Esophagus squamous epithelium (tissue), 5 donors: ENCODE data around the gene PKN2. TPM values are rescaled to one million over a fixed set of nuclear protein-coding genes. Genes with fewer than 3 reads are reported as not detected.

Source experiments
- DNase-seq: peaks from one replicate; lab custom pipeline; 2025; lab: John Stamatoyannopoulos, UW
- H3K27ac ChIP-seq, 4 donors: fragments of 200-600 bp; sonication (generic); one replicate each; pipeline ENCODE4 v1.5.1; 2016 to 2019; ENCODE audit warnings: mild to moderate bottlenecking in 1 of 4
- H3K27me3 ChIP-seq, 4 donors: fragments of 200-600 bp; sonication (generic); 1 replicate in 3 of 4; 2 replicates in 1 of 4; pipeline versions ENCODE4 v1.5.1 to v1.6.0; 2017 to 2021; ENCODE audit warnings: antibody characterized with exemption in 1 of 4
- H3K36me3 ChIP-seq, 3 donors: fragments of 200-600 bp; sonication (generic); one replicate each; pipeline ENCODE4 v1.5.1; 2016 to 2019
- H3K4me1 ChIP-seq, 3 donors: fragments of 200-600 bp; sonication (generic); one replicate each; pipeline ENCODE4 v1.5.1; 2017 to 2019
- H3K4me3 ChIP-seq, 4 donors: fragments of 200-600 bp; sonication (generic); 1 replicate in 3 of 4; 2 replicates in 1 of 4; pipeline ENCODE4 v1.5.1; 2016 to 2019; ENCODE audit warnings: mild to moderate bottlenecking in 2 of 4, moderate library complexity in 1 of 4
- H3K9me3 ChIP-seq, 3 donors: fragments of 200-600 bp; sonication (generic); one replicate each; pipeline ENCODE4 v1.5.1; 2016 to 2019
- POLR2A ChIP-seq, 4 donors: fragments of 450-650 bp; IDR thresholded peaks; one replicate each; pipeline ENCODE4 v1.6.1; 2017; ENCODE audit warnings: antibody characterized with exemption in 4 of 4, mild to moderate bottlenecking in 4 of 4, moderate library complexity in 3 of 4
- WGBS, 2 donors: methylation state at CpG; one replicate each; pipeline ENCODE4 v1.1.5; 2018; 5-methylcytosine and 5-hydroxymethylcytosine counted together
- intact Hi-C: fragments of 100-400 bp; cut with DNase I; formaldehyde crosslinking; loops from one replicate; pipeline ENCODE4 v1.15.0; 2022
- total RNA-seq, 4 donors: library from RNA; depleted of rRNA; stranded (reverse); fragments of >200 nt; gene quantifications; one replicate each; pipeline ENCODE4 v1.1.0, GENCODE V29; 2016
- TF ChIP-seq, protein P1 (sequence below), 6 experiments: fragments of 450-650 bp in 4 of 6; fragments of 200-600 bp in 2 of 6; sonication (generic) in 2 of 6; IDR thresholded peaks; one replicate each; pipeline ENCODE4 v1.5.1; 2016 to 2019; ENCODE audit warnings: antibody characterized with exemption in 6 of 6, mild to moderate bottlenecking in 4 of 6, moderate library complexity in 4 of 6
- donor health status: DM: yes; HTN: yes; CAD: no.

PKN2 gene
- total RNA-seq, 4 donors from 2014 or later = 26.1 to 54.0 (median 34.8) TPM

DNA sequence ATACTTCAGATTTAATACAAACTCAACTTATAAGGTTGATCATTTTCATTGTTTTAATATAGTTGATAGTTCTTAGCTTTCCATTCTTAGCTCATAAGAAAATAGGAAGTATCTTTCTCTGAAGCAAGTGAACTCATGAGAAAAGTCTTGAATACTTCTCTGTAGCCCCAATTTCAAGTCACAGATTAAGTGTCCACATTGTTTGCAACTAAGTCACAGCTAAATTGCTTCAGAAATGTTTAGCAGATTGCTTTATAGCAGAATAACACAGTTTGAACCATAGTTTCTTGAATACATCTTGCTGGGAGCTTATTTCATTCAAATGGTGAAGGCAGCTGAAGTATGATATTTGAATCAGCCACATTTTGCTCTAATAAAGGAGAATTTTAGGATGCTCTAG lies 10.6 kb upstream of the PKN2 start:
- H3K27ac ChIP-seq = no peak overlapping the region

DNA sequence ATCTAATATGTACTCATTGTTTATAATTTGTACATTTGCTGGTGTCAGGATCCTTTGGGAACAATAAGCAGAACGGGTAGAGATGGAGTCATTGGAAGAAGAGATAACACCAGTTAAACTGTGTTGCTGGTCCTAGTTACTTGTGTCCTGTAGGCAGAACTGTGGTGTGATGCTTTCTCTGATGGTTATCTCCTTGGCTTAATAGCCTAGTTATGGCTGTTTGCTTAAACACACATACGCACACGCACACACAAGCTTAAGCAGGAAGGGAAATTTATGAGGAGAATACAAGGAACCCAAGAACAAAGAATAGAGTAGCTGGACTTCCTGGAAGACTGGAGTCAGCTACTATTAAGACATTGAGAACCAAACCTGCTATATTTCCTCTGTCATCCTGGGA lies 5.7 kb upstream of the PKN2 start:
- intact Hi-C loops = no loop called here
- Histone ChIP-seq H3K4me1 (peaks cover 0 to 11% (median 6%) of the 10 kb centered on the region in 3 donors), H3K9me3 (no peaks in the 10 kb centered on the region), H3K4me3 (no peak overlapping the region), H3K27ac (no peak overlapping the region), H3K27me3 (no peaks in the 10 kb centered on the region), H3K36me3 (no peaks in the 10 kb centered on the region)
- 67 to 72% methylated on average over 3 of the region's 3 CpGs for WGBS, 2 donors
- DNase-seq = no peak
- TF ChIP-seq, protein P1, sequence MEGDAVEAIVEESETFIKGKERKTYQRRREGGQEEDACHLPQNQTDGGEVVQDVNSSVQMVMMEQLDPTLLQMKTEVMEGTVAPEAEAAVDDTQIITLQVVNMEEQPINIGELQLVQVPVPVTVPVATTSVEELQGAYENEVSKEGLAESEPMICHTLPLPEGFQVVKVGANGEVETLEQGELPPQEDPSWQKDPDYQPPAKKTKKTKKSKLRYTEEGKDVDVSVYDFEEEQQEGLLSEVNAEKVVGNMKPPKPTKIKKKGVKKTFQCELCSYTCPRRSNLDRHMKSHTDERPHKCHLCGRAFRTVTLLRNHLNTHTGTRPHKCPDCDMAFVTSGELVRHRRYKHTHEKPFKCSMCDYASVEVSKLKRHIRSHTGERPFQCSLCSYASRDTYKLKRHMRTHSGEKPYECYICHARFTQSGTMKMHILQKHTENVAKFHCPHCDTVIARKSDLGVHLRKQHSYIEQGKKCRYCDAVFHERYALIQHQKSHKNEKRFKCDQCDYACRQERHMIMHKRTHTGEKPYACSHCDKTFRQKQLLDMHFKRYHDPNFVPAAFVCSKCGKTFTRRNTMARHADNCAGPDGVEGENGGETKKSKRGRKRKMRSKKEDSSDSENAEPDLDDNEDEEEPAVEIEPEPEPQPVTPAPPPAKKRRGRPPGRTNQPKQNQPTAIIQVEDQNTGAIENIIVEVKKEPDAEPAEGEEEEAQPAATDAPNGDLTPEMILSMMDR (IDR thresholded peaks at IDR 0.05) = no peak
- no peak for TF ChIP-seq POLR2A (IDR thresholded peaks at IDR 0.05)

More for the DNA sequence above, 10.6 kb upstream of the PKN2 start:
- Histone ChIP-seq H3K36me3 (no peaks in the 10 kb centered on the region), H3K4me1 (no peaks in the 10 kb centered on the region), H3K9me3 (no peaks in the 10 kb centered on the region), H3K4me3 (no peak overlapping the region), H3K27me3 (no peaks in the 10 kb centered on the region)
- DNase-seq = no peak
- TF ChIP-seq, protein P1 (IDR thresholded peaks at IDR 0.05) = no peak
- no peak for TF ChIP-seq POLR2A (IDR thresholded peaks at IDR 0.05)
- intact Hi-C loops = no loop called here

DNA sequence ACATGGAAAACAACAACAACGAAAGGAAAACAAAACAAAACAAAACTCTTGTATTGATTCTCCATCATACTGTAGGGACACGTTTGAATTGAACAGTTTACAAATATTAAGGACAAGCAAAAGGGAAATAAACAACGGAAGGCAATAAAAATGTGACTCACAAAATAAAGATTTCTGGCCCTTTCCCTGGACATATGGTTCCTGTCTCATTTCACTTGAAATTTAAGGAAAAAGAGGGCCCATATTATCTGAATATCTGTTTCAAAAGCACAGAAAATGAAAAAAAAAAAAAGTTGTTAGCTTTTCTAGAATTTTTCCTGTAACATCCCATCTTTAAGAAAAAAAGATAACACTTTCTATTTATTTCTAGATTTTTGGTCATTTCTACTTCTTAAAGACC lies 3.6 kb upstream of the PKN2 start:
- WGBS, 2 donors = 54 to 67% methylated on average over 3 of the region's 3 CpGs
- peaks cover 0 to 15% (median 6%) of the 10 kb centered on the region in 3 donors for H3K4me1 ChIP-seq
- TF ChIP-seq POLR2A (IDR thresholded peaks at IDR 0.05) = no peak
- TF ChIP-seq, protein P1 (IDR thresholded peaks at IDR 0.05) = no peak
- DNase-seq = no peak
- intact Hi-C loops = no loop called here
- H3K36me3 ChIP-seq = no peaks in the 10 kb centered on the region
- no peak overlapping the region for H3K27ac ChIP-seq
- no peak overlapping the region for H3K4me3 ChIP-seq
- no peaks in the 10 kb centered on the region for H3K27me3 ChIP-seq
- H3K9me3 ChIP-seq = no peaks in the 10 kb centered on the region

DNA sequence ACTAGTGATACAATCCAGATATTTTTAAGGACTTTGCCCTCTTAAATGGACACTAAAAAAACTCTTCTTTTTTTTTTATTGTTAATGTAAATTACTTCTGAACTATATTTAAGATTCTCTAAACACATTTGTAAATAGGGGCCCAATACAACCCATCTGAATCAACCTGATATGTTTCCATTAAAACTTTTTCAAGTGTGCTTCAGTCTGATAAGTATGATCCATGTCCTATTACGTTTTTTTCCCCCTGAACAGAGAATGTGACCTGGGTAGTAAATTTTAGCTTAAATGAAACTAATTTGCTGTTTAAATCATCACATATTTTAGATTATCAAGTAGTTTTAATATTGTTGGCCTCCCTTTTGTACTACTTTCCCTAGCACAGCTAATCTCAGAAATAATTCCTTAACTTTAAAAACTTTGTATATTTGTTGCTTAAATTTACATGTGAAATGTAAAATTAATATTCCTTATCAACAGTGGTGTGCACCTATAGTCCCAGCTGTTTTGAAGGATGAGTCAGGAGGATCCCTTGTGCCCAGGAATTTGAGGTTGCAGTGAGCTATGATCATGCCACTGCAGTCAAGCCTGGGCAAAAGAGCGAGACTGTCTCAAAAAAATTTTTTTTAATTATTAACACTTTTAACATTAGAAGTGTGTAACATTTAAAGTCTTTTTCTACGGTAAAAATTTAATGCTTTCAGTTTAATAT lies 3.0 kb upstream of the PKN2 start:
- 89 to 90% methylated on average over 3 of the region's 3 CpGs for WGBS, 2 donors
- Histone ChIP-seq H3K4me3 (no peak overlapping the region), H3K36me3 (no peaks in the 10 kb centered on the region), H3K27ac (no peak overlapping the region), H3K27me3 (no peaks in the 10 kb centered on the region), H3K9me3 (no peaks in the 10 kb centered on the region), H3K4me1 (peaks cover 5 to 21% (median 12%) of the 10 kb centered on the region in 3 donors)
- TF ChIP-seq, protein P1 (IDR thresholded peaks at IDR 0.05) = no peak
- no peak for TF ChIP-seq POLR2A (IDR thresholded peaks at IDR 0.05)
- intact Hi-C loops = no loop called here
- no peak for DNase-seq

DNA sequence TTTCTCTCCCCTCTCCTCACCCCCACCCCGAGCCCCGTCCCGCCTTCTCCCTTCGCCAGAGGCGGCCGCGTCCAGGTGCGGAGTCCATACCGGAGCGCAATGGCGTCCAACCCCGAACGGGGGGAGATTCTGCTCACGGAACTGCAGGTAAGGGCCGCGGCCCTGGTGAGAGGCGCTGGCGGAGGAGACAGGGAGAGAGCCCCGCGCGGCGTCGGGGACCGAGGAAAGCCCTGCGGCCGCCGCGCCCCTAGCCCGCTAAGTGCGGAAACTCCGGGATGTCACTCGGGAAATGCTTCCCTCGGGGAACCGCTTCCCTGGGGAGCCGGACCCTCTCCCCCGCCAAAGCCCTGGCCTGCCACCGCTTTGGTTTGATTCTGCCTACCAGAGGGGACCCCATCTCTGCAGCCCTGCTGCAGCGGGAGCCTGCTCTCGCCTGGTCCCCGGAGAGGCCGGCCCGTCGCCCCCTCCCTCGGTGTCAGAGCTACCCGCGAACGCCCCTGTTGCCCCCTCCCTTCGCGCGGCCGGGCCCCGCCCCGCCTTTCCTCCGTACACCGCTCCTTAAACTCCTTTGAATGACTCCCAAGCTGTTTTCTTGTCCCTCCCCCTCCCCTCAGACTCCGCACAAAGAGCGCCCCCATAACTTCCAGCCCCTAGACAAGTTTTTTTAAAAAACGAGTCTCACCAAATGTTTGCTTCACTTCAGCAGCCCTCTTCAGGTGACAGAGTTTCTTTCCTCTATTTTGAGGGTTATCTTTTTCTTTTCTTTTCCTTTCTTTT lies 597 bp downstream of the PKN2 start:
- no peak for TF ChIP-seq POLR2A (IDR thresholded peaks at IDR 0.05)
- TF ChIP-seq, protein P1 (IDR thresholded peaks at IDR 0.05) = no peak
- 0% methylated on average over 4 to 17 of the region's 58 CpGs for WGBS, 2 donors
- H3K9me3 ChIP-seq = no peaks in the 10 kb centered on the region
- H3K36me3 ChIP-seq = peaks cover 0 to 8% (median 0%) of the 10 kb centered on the region in 3 donors
- peaks cover 15 to 54% (median 30%) of the 10 kb centered on the region in 3 donors for H3K4me1 ChIP-seq
- H3K27me3 ChIP-seq = no peaks in the 10 kb centered on the region
- intact Hi-C loops = no loop called here
- DNase-seq = peak; percentile 68
- H3K4me3 ChIP-seq = peak overlapping the region; percentile 85 to 97 (median 93)
- peak overlapping the region; percentile 90 to 98 (median 96) for H3K27ac ChIP-seq
